Measurements from ENCODE around the gene PPP2R2D.

PPP2R2D gene

DNA sequence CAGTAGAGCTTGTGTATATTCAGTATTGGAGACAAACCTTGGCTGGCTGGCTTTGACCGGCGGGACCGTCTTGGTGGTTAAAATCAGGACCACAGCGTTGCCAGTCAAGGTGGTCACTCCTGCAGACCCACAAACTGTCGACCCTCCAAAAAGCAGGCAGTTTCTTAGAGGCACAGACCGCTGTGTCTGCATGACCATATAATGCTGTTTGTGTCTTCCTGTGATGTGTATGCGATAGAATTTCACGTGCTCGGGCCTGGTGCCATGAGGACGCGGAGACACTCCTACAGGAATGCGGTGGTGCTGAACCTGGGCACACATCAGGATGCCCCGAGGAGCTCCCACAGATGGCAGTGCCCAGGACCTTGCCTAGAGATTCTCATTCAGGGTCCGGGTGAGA, 46.1 kb downstream of the PPP2R2D start:
- ATAC-seq = no peak
- no peak for TF ChIP-seq GLIS3 (CRISPR knock-in tag; IDR thresholded peaks at IDR 0.05)
- TF ChIP-seq, protein P1, sequence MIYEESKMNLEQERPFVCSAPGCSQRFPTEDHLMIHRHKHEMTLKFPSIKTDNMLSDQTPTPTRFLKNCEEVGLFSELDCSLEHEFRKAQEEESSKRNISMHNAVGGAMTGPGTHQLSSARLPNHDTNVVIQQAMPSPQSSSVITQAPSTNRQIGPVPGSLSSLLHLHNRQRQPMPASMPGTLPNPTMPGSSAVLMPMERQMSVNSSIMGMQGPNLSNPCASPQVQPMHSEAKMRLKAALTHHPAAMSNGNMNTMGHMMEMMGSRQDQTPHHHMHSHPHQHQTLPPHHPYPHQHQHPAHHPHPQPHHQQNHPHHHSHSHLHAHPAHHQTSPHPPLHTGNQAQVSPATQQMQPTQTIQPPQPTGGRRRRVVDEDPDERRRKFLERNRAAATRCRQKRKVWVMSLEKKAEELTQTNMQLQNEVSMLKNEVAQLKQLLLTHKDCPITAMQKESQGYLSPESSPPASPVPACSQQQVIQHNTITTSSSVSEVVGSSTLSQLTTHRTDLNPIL (CRISPR knock-in tag; IDR thresholded peaks at IDR 0.05; ENCODE audit: low read depth) = no peak
- TF ChIP-seq OSR1 (CRISPR knock-in tag; IDR thresholded peaks at IDR 0.05) = no peak
- no peak for TF ChIP-seq ZNF8 (CRISPR knock-in tag; IDR thresholded peaks at IDR 0.05)
- TF ChIP-seq, protein P2, sequence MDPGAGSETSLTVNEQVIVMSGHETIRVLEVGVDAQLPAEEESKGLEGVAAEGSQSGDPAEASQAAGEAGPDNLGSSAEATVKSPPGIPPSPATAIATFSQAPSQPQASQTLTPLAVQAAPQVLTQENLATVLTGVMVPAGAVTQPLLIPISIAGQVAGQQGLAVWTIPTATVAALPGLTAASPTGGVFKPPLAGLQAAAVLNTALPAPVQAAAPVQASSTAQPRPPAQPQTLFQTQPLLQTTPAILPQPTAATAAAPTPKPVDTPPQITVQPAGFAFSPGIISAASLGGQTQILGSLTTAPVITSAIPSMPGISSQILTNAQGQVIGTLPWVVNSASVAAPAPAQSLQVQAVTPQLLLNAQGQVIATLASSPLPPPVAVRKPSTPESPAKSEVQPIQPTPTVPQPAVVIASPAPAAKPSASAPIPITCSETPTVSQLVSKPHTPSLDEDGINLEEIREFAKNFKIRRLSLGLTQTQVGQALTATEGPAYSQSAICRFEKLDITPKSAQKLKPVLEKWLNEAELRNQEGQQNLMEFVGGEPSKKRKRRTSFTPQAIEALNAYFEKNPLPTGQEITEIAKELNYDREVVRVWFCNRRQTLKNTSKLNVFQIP (CRISPR knock-in tag; IDR thresholded peaks at IDR 0.05; ENCODE audit: borderline replicate concordance, low read depth) = no peak
- TF ChIP-seq RARB (CRISPR knock-in tag; IDR thresholded peaks at IDR 0.05) = no peak
- no peak for TF ChIP-seq ZFP30 (CRISPR knock-in tag; IDR thresholded peaks at IDR 0.05)
- TF ChIP-seq, protein P3, sequence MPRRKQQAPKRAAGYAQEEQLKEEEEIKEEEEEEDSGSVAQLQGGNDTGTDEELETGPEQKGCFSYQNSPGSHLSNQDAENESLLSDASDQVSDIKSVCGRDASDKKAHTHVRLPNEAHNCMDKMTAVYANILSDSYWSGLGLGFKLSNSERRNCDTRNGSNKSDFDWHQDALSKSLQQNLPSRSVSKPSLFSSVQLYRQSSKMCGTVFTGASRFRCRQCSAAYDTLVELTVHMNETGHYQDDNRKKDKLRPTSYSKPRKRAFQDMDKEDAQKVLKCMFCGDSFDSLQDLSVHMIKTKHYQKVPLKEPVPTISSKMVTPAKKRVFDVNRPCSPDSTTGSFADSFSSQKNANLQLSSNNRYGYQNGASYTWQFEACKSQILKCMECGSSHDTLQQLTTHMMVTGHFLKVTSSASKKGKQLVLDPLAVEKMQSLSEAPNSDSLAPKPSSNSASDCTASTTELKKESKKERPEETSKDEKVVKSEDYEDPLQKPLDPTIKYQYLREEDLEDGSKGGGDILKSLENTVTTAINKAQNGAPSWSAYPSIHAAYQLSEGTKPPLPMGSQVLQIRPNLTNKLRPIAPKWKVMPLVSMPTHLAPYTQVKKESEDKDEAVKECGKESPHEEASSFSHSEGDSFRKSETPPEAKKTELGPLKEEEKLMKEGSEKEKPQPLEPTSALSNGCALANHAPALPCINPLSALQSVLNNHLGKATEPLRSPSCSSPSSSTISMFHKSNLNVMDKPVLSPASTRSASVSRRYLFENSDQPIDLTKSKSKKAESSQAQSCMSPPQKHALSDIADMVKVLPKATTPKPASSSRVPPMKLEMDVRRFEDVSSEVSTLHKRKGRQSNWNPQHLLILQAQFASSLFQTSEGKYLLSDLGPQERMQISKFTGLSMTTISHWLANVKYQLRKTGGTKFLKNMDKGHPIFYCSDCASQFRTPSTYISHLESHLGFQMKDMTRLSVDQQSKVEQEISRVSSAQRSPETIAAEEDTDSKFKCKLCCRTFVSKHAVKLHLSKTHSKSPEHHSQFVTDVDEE (CRISPR knock-in tag; IDR thresholded peaks at IDR 0.05) = no peak
- TF ChIP-seq BACH2 (CRISPR knock-in tag; IDR thresholded peaks at IDR 0.05; ENCODE audit: borderline replicate concordance) = no peak
- TF ChIP-seq ISL1 (CRISPR knock-in tag; IDR thresholded peaks at IDR 0.05) = no peak
- no peak for TF ChIP-seq PPARA (CRISPR knock-in tag; IDR thresholded peaks at IDR 0.05; ENCODE audit: borderline replicate concordance)
- TF ChIP-seq, protein P4, sequence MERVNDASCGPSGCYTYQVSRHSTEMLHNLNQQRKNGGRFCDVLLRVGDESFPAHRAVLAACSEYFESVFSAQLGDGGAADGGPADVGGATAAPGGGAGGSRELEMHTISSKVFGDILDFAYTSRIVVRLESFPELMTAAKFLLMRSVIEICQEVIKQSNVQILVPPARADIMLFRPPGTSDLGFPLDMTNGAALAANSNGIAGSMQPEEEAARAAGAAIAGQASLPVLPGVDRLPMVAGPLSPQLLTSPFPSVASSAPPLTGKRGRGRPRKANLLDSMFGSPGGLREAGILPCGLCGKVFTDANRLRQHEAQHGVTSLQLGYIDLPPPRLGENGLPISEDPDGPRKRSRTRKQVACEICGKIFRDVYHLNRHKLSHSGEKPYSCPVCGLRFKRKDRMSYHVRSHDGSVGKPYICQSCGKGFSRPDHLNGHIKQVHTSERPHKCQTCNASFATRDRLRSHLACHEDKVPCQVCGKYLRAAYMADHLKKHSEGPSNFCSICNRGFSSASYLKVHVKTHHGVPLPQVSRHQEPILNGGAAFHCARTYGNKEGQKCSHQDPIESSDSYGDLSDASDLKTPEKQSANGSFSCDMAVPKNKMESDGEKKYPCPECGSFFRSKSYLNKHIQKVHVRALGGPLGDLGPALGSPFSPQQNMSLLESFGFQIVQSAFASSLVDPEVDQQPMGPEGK (CRISPR knock-in tag; IDR thresholded peaks at IDR 0.05; ENCODE audit: borderline replicate concordance) = no peak
- no peak for TF ChIP-seq TCF4 (CRISPR knock-in tag; IDR thresholded peaks at IDR 0.05; ENCODE audit: borderline replicate concordance)
- TF ChIP-seq TOX (CRISPR knock-in tag; IDR thresholded peaks at IDR 0.05; ENCODE audit: borderline replicate concordance) = no peak

DNA sequence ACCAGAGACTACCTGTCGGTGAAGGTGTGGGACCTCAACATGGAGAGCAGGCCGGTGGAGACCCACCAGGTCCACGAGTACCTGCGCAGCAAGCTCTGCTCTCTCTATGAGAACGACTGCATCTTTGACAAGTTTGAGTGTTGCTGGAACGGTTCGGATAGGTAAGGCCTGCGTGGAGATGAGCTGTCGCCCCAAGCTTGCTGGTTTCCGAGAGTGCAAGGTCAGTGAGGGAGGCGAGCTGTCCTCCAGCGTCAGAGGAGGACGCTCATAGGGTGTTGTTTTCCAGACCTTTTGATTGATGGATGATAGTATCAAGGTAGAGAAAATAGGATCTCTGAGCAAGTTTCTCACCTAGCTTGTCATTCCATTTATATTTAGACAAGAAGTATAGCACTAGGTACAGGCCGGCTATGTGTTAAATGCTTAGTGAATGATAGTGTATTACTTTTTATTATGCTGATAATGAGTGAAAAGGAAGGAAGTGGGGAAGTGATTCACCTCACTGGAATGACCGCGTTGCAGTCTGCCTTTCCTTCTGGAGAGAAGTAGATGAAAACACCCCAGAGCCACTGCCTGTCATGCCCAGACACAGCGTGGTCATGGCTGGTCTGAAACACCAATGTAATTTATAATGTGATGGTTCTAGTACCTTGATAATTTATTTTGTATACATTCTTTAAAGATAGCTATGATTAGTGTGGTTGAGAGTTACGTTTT, 47.0 kb downstream of the PPP2R2D start:
- TF ChIP-seq ZNF70 (CRISPR knock-in tag; IDR thresholded peaks at IDR 0.05) (no peak), ZFP30 (CRISPR knock-in tag; IDR thresholded peaks at IDR 0.05) (no peak), TCF4 (CRISPR knock-in tag; IDR thresholded peaks at IDR 0.05; ENCODE audit: borderline replicate concordance) (no peak), ZNF8 (CRISPR knock-in tag; IDR thresholded peaks at IDR 0.05) (no peak), ZNF565 (CRISPR knock-in tag; conservative IDR thresholded peaks at IDR 0.05; ENCODE audit: low read depth) (no peak), ESRRG (CRISPR knock-in tag; IDR thresholded peaks at IDR 0.05) (no peak), TOX (CRISPR knock-in tag; IDR thresholded peaks at IDR 0.05; ENCODE audit: borderline replicate concordance) (no peak)
- TF ChIP-seq, protein P1 (CRISPR knock-in tag; IDR thresholded peaks at IDR 0.05; ENCODE audit: low read depth) = no peak
- ATAC-seq = peak; percentile 81

DNA sequence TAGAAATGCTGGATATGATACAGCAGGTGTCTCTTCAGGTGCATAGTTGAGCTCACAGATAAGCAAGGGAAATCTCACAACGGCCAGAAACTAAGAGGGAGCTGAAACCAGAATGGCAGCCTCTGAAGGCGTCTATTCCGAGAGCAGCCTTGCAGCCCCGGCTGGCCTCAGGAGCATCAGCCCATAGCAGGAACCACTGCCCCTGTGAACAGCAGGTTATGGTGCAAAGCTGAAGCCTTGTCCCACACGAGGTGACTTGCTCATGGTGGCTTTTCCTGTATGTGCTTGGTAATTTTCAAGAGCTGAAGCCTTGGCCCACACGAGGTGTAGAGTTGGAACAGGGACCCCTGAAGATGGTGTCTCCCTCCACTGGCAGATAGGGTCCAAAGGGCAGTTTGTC, 47.7 kb downstream of the PPP2R2D start:
- TF ChIP-seq TCF4 (CRISPR knock-in tag; IDR thresholded peaks at IDR 0.05; ENCODE audit: borderline replicate concordance) = no peak
- ATAC-seq = no peak

Data from SK-N-SH treated with all-trans-retinoic acid at 6 μM for 48 hours (cell line).